ENCODE data around the gene ENPP6. TPM values are rescaled to one million over a fixed set of nuclear protein-coding genes. Genes with fewer than 3 reads are reported as not detected.

The ENPP6 gene
- total RNA-seq, 1 donor from 2014 or later = not detected

DNA sequence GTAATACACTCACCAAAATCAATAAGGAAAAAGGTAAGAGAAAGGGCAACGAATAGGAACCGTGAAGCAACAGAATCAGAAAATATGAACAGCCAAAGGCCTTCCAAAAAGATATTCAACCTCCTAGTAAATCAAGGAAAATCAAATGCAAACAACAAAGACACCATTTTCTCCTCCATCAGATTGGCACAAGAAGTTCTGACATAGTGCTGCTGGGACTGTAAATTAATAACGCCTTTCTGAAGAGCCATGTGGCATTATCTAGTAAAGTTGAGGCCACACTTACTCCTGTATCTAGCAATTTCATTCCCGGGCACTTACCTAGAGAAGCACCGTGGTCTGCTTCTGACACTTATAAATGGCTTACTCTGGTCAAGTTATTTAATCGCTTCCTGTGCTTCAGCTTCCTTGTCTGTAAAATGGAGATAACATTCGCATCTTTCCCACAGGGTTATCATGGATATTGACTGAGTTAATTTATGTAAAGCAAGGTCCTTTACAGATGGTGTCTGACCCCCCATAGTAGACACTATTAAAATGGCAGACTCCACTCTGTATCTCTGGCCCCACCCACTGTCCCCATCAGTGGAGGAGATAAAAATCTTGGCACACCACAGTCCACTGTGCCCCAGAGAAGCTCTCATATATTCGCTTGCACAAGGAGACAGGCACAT, 20.5 kb upstream of the ENPP6 start:
- TF ChIP-seq, protein P1, sequence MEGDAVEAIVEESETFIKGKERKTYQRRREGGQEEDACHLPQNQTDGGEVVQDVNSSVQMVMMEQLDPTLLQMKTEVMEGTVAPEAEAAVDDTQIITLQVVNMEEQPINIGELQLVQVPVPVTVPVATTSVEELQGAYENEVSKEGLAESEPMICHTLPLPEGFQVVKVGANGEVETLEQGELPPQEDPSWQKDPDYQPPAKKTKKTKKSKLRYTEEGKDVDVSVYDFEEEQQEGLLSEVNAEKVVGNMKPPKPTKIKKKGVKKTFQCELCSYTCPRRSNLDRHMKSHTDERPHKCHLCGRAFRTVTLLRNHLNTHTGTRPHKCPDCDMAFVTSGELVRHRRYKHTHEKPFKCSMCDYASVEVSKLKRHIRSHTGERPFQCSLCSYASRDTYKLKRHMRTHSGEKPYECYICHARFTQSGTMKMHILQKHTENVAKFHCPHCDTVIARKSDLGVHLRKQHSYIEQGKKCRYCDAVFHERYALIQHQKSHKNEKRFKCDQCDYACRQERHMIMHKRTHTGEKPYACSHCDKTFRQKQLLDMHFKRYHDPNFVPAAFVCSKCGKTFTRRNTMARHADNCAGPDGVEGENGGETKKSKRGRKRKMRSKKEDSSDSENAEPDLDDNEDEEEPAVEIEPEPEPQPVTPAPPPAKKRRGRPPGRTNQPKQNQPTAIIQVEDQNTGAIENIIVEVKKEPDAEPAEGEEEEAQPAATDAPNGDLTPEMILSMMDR (conservative IDR thresholded peaks at IDR 0.05; ENCODE audit: low read depth, low read length) = no peak
- no peak for DNase-seq (ENCODE audit: low read depth)
- no peak overlapping the region for H3K4me3 ChIP-seq (ENCODE audit: low read depth, low read length)

- TF ChIP-seq, protein P1 (conservative IDR thresholded peaks at IDR 0.05; ENCODE audit: low read depth, low read length) = no peak
- DNase-seq (ENCODE audit: low read depth) = no peak
These were observed 19.9 kb upstream of the ENPP6 start for GRCh38 chr4:184237612-184238011.

DNA sequence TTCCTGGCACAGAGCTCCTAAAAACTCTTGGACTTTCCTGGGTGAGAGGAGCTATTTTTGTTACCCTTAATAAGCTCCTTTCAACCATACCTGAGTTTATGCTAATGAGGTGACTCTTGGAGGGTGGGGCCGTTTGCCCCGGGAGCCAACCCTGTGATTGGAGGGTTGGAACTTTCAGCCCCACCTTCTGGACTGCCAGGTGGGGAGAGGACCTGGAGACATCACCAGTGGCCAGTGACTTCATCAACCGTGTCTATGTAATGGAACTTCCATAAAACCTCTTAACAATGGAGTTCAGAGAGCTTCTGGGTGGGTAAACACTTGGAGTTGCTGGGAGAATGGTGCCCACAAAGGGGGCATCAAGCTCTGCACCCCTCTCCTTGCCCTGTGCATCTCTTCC, 17.9 kb upstream of the ENPP6 start:
- TF ChIP-seq, protein P1 (conservative IDR thresholded peaks at IDR 0.05; ENCODE audit: low read depth, low read length) = no peak
- no peak overlapping the region for H3K4me3 ChIP-seq (ENCODE audit: low read depth, low read length)
- no peak for DNase-seq (ENCODE audit: low read depth)

More at GRCh38 chr4:184237612-184238011, 19.9 kb upstream of the ENPP6 start:
- H3K4me3 ChIP-seq (ENCODE audit: low read depth, low read length) = no peak overlapping the region

- no peak overlapping the region for H3K4me3 ChIP-seq (ENCODE audit: low read depth, low read length)
- no peak for DNase-seq (ENCODE audit: low read depth)
- TF ChIP-seq, protein P1 (conservative IDR thresholded peaks at IDR 0.05; ENCODE audit: low read depth, low read length) = no peak
These were observed 16.5 kb upstream of the ENPP6 start for GRCh38 chr4:184234155-184234554.

DNA sequence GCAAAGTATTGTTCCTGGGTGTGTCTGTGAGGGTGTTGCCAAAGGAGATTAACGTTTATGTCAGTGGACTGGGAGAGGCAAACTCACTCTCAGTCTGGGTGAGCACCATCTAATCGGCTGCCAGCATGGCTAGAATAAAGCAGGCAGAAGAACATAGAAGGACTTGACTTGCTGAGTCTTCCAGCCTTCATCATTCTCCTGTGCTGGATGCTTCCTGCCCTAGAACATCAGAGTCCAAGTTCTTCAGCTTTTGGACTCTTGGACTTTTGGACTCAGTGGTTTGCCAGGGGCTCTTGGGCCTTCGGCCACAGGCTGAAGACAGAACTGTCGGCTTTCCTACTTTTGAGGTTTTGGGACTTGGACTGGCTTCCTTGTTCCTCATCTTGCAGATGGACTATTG, 15.3 kb upstream of the ENPP6 start:
- H3K4me3 ChIP-seq (ENCODE audit: low read depth, low read length) = no peak overlapping the region
- no peak for DNase-seq (ENCODE audit: low read depth)
- TF ChIP-seq, protein P1 (conservative IDR thresholded peaks at IDR 0.05; ENCODE audit: low read depth, low read length) = no peak

DNA sequence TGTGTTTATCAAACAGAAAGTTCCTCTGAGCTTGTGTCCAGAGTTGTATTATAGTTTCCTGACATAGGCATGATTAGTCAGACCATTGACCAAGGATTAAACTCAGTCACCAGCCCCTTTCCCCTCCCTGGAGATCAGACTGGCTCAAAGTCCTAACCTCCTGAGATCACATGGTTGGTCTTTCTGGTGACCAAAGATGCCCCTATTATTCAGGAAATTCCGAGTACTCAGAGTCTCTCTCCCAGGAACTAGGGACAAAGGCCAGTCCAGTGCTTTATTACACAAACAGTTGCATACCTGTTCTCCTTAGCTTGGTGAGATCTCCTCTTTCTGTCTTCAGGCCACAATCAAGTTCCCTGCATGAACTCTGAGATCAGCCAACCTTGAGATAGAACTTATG, 14.5 kb upstream of the ENPP6 start:
- peak; percentile 56 for DNase-seq (ENCODE audit: low read depth)
- TF ChIP-seq, protein P1 (conservative IDR thresholded peaks at IDR 0.05; ENCODE audit: low read depth, low read length) = no peak
- H3K4me3 ChIP-seq (ENCODE audit: low read depth, low read length) = no peak overlapping the region

DNA sequence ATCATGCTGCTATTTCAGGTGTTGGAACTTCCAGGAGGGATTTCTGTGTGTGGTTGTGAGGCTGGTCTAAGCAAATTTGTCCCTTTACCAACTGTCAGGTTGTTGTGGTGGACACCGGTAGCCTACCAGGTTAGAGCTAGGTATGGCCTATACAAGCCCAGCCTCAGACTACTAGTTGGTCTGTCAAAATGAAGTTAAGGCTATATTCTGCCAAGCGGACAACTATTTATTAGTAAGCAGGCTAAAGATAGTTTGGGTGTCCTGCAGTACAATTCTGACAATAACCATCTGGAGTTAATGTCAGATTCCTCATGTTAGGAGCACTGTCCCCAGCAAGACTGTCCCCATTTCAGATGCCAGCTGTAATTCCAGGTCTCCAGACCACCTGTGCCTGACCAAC, 13.9 kb upstream of the ENPP6 start:
- no peak overlapping the region for H3K4me3 ChIP-seq (ENCODE audit: low read depth, low read length)
- DNase-seq (ENCODE audit: low read depth) = no peak
- TF ChIP-seq, protein P1 (conservative IDR thresholded peaks at IDR 0.05; ENCODE audit: low read depth, low read length) = no peak

Measured in epithelial cell of proximal tubule (primary cell).